HepG2 (cell line): Measurements from ENCODE around the gene CSNK1D. TPM values are rescaled to one million over a fixed set of nuclear protein-coding genes. Genes with fewer than 3 reads are reported as not detected.

Source experiments
- DNMT3B ChIP-seq: conservative IDR thresholded peaks from 2 replicates; pipeline ENCODE4 v1.6.1; 2016; ENCODE audit warnings: missing biosample characterization, control low read depth
- ESRRA ChIP-seq: sonication (generic); formaldehyde crosslinking; IDR thresholded peaks from 2 replicates; pipeline ENCODE4 v1.5.1; 2020; ENCODE audit warnings: mild to moderate bottlenecking, low read depth, missing genetic modification reagents
- FOXC1 ChIP-seq: sonication (generic); formaldehyde crosslinking; IDR thresholded peaks from 2 replicates; pipeline ENCODE4 v1.8.0; 2022; ENCODE audit warnings: mild to moderate bottlenecking, missing genetic modification reagents, borderline replicate concordance
- GLMP ChIP-seq: sonication (generic); formaldehyde crosslinking; IDR thresholded peaks from 2 replicates; pipeline ENCODE4 v1.9.0; 2021; ENCODE audit warnings: missing genetic modification reagents, mild to moderate bottlenecking, borderline replicate concordance
- GMEB2 ChIP-seq: IDR thresholded peaks from 2 replicates; pipeline ENCODE4 v1.6.1; 2016; ENCODE audit warnings: missing biosample characterization, missing genetic modification reagents, low read depth
- HDAC2 ChIP-seq: sonication (generic); formaldehyde crosslinking; IDR thresholded peaks from 2 replicates; pipeline ENCODE4 v1.4.0; 2020; ENCODE audit warnings: missing genetic modification reagents
- HHEX ChIP-seq: IDR thresholded peaks from 2 replicates; pipeline ENCODE4 v1.6.1; 2016; ENCODE audit warnings: control low read depth
- IRF1 ChIP-seq: sonication (generic); formaldehyde crosslinking; IDR thresholded peaks from 2 replicates; pipeline ENCODE4 v1.4.0; 2020; ENCODE audit warnings: low read depth, mild to moderate bottlenecking, missing genetic modification reagents
- NCOR1 ChIP-seq: fragments of 200-600 bp; sonication (generic); IDR thresholded peaks from 2 replicates; pipeline ENCODE4 v1.7.0; 2017; ENCODE audit warnings: antibody characterized with exemption, low read length, borderline replicate concordance
- NFE2L1 ChIP-seq: sonication (generic); formaldehyde crosslinking; IDR thresholded peaks from 2 replicates; pipeline ENCODE4 v1.4.0; 2020; ENCODE audit warnings: missing genetic modification reagents, mild to moderate bottlenecking, borderline replicate concordance
- NR3C1 ChIP-seq: sonication (generic); formaldehyde crosslinking; IDR thresholded peaks from 2 replicates; pipeline ENCODE4 v1.4.0; 2020; ENCODE audit warnings: missing genetic modification reagents
- ONECUT2 ChIP-seq: sonication (generic); formaldehyde crosslinking; IDR thresholded peaks from 2 replicates; pipeline ENCODE4 v1.4.0; 2020; ENCODE audit warnings: missing genetic modification reagents
- PHF5A ChIP-seq: IDR thresholded peaks from one replicate; pipeline ENCODE4 v1.6.1; 2018; ENCODE audit warnings: low read depth, missing genetic modification reagents; ENCODE audit not compliant: unreplicated experiment
- RELA ChIP-seq: sonication (generic); formaldehyde crosslinking; IDR thresholded peaks from 2 replicates; pipeline ENCODE4 v1.4.0; 2020; ENCODE audit warnings: missing genetic modification reagents
- RFX1 ChIP-seq: fragments of 450-650 bp; IDR thresholded peaks from 2 replicates; pipeline ENCODE4 v1.6.1; 2017
- SIN3B ChIP-seq: fragments of 150-350 bp; IDR thresholded peaks from 2 replicates; pipeline ENCODE4 v1.6.1; 2014; ENCODE audit warnings: low read length
- SIX1 ChIP-seq: sonication (generic); formaldehyde crosslinking; IDR thresholded peaks from 2 replicates; pipeline ENCODE4 v1.4.0; 2020; ENCODE audit warnings: missing genetic modification reagents, borderline replicate concordance
- SP5 ChIP-seq: IDR thresholded peaks from 2 replicates; pipeline ENCODE4 v1.6.1; 2016; ENCODE audit warnings: low read depth, borderline replicate concordance
- TEAD3 ChIP-seq: optimal IDR thresholded peaks from 2 replicates; pipeline ENCODE3; 2016; ENCODE audit warnings: borderline replicate concordance
- ZBTB20 ChIP-seq: sonication (generic); formaldehyde crosslinking; IDR thresholded peaks from 2 replicates; pipeline ENCODE4 v1.8.1; 2023; ENCODE audit warnings: missing genetic modification reagents, low read depth, mild to moderate bottlenecking, borderline replicate concordance
- ZFYVE20 ChIP-seq: sonication (generic); formaldehyde crosslinking; IDR thresholded peaks from 2 replicates; pipeline ENCODE4 v1.8.0; 2023; ENCODE audit warnings: low read depth, mild to moderate bottlenecking, moderate library complexity, missing genetic modification reagents, borderline replicate concordance
- ZMYM2 ChIP-seq: sonication (generic); formaldehyde crosslinking; IDR thresholded peaks from 2 replicates; pipeline ENCODE4 v1.8.0; 2022; ENCODE audit warnings: mild to moderate bottlenecking, missing genetic modification reagents
- ZMYM3 ChIP-seq: sonication (generic); formaldehyde crosslinking; IDR thresholded peaks from 2 replicates; pipeline ENCODE4 v1.5.1; 2020; ENCODE audit warnings: mild to moderate bottlenecking, missing genetic modification reagents
- ZNF136 ChIP-seq: sonication (generic); formaldehyde crosslinking; IDR thresholded peaks from 2 replicates; pipeline ENCODE4 v1.8.1; 2022; ENCODE audit warnings: low read depth, mild to moderate bottlenecking, moderate library complexity, missing genetic modification reagents
- ZNF20 ChIP-seq: sonication (generic); formaldehyde crosslinking; IDR thresholded peaks from 2 replicates; pipeline ENCODE4 v1.4.0; 2020; ENCODE audit warnings: mild to moderate bottlenecking, moderate library complexity, missing genetic modification reagents
- ZNF460 ChIP-seq: sonication (generic); formaldehyde crosslinking; IDR thresholded peaks from 2 replicates; pipeline ENCODE4 v1.5.1; 2020; ENCODE audit warnings: missing genetic modification reagents, mild to moderate bottlenecking, borderline replicate concordance
- ZNF468 ChIP-seq: sonication (generic); formaldehyde crosslinking; IDR thresholded peaks from 2 replicates; pipeline ENCODE4 v1.8.0; 2022; ENCODE audit warnings: mild to moderate bottlenecking, moderate library complexity, missing genetic modification reagents
- ZNF484 ChIP-seq: sonication (generic); formaldehyde crosslinking; IDR thresholded peaks from 2 replicates; pipeline ENCODE4 v1.5.1; 2020; ENCODE audit warnings: mild to moderate bottlenecking, low read depth, missing genetic modification reagents, borderline replicate concordance
- ZNF644 ChIP-seq: IDR thresholded peaks from 2 replicates; pipeline ENCODE4 v1.6.1; 2016; ENCODE audit warnings: low read depth
- ZNF670 ChIP-seq: sonication (generic); formaldehyde crosslinking; IDR thresholded peaks from 2 replicates; pipeline ENCODE4 v1.8.0; 2022; ENCODE audit warnings: mild to moderate bottlenecking, missing genetic modification reagents, borderline replicate concordance
- polyA plus RNA-seq, 8 experiments: library from polyadenylated mRNA; depleted of rRNA in 3 of 8; stranded (reverse) in 7 of 8; unstranded in 1 of 8; fragments of >200 nt; fragmentation: Illumina TruSeq in 4 of 8; extraction: Trizol in 4 of 8; gene quantifications; 2 replicates each; pipeline versions ENCODE4 v1.2.1 to v1.2.3, GENCODE V29; 2011 to 2016; ENCODE audit warnings: low read depth in 4 of 8, missing spikeins in 1 of 8, mixed read lengths in 1 of 8; ENCODE audit not compliant: insufficient read depth in 1 of 8
- total RNA-seq, 5 experiments: library from RNA; depleted of rRNA; stranded (reverse); fragments of >200 nt; fragmentation: Illumina TruSeq; extraction: Trizol; gene quantifications; 2 replicates each; pipeline ENCODE4 v1.2.3, GENCODE V29; 2016; ENCODE audit warnings: low read depth in 1 of 5

Gene CSNK1D
- total and polyA plus RNA-seq, 2 of the 13 experiments (the other 11 are each of a cell fraction or from before 2014, with no cell fraction given): 31.5 to 128 TPM

GRCh38 chr17:82217530-82218204 is 55.8 kb downstream of the CSNK1D start (continued):
- TF ChIP-seq ZNF468 (CRISPR knock-in tag) (peak; percentile 55; the same call in 1 of the 2 replicates), PHF5A (no peak), TEAD3 (CRISPR knock-in tag) (peak; percentile 85), SP5 (peak; percentile 88), ZNF20 (CRISPR knock-in tag) (no peak), FOXC1 (CRISPR knock-in tag) (no peak), ZFYVE20 (CRISPR knock-in tag) (peak; percentile 93; the same call in 1 of the 2 replicates), ZNF136 (CRISPR knock-in tag) (no peak), HDAC2 (CRISPR knock-in tag) (peak; percentile 83), ESRRA (peak; percentile 48; the same call in 1 of the 2 replicates), ZMYM2 (CRISPR knock-in tag) (no peak), RFX1 (no peak), IRF1 (CRISPR knock-in tag) (no peak), HHEX (no peak), NCOR1 (no peak), GLMP (CRISPR knock-in tag) (no peak), ZNF460 (CRISPR knock-in tag) (no peak), NFE2L1 (CRISPR knock-in tag) (peak; percentile 99), SIN3B (no peak), ZMYM3 (no peak), NR3C1 (CRISPR knock-in tag) (no peak), RELA (CRISPR knock-in tag) (0 out of 2 replicates have a peak, but pooled peaks have one; percentile 16), SIX1 (CRISPR knock-in tag) (no peak), DNMT3B (CRISPR knock-in tag) (peak; percentile 92; the same call in 1 of the 2 replicates), GMEB2 (CRISPR knock-in tag) (no peak), ONECUT2 (CRISPR knock-in tag) (no peak), ZNF670 (0 out of 2 replicates have a peak, but pooled peaks have one; percentile 31), ZBTB20 (CRISPR knock-in tag) (peak; percentile 85; the same call in 1 of the 2 replicates), ZNF484 (CRISPR knock-in tag) (no peak), ZNF644 (CRISPR knock-in tag) (no peak)
